Stomach (tissue), 9 donors: ENCODE measurements around the gene DOCK9. TPM values are rescaled to one million over a fixed set of nuclear protein-coding genes. Genes with fewer than 3 reads are reported as not detected.

Experiments used
- DNase-seq, 2 donors: peaks; one replicate each; pipeline versions ENCODE4 v3.0.0 to v3.0.0-alpha.2; 2013 to 2019
- H3K27ac ChIP-seq, 5 donors: fragments of 200-600 bp in 4 of 5; sonication (generic) in 4 of 5; one replicate each; pipeline ENCODE4 v1.5.1; 2013 to 2019; ENCODE audit warnings: mild to moderate bottlenecking in 1 of 5, moderate library complexity in 1 of 5
- H3K27me3 ChIP-seq, 3 donors: fragments of 200-600 bp; sonication (generic); one replicate each; pipeline ENCODE4 v1.5.1; 2017 to 2019; ENCODE audit warnings: mixed run types in 1 of 3
- H3K36me3 ChIP-seq, 4 donors: fragments of 200-600 bp; sonication (generic); 1 replicate in 3 of 4; 2 replicates in 1 of 4; pipeline ENCODE4 v1.5.1; 2016 to 2019
- H3K4me1 ChIP-seq, 4 donors: fragments of 200-600 bp; sonication (generic); one replicate each; pipeline ENCODE4 v1.5.1; 2016 to 2019
- H3K4me3 ChIP-seq, 4 donors: fragments of 200-600 bp; sonication (generic) in 3 of 4; one replicate each; pipeline ENCODE4 v1.5.1; 2016 to 2019; ENCODE audit warnings: mild to moderate bottlenecking in 1 of 4
- H3K9me3 ChIP-seq, 4 donors: fragments of 200-600 bp; sonication (generic); one replicate each; pipeline ENCODE4 v1.5.1; 2016 to 2019
- EP300 ChIP-seq: sonication (generic); formaldehyde crosslinking; IDR thresholded peaks from one replicate; pipeline ENCODE4 v1.6.1; 2017; ENCODE audit warnings: antibody characterized with exemption
- POLR2A ChIP-seq, 4 donors: fragments of 450-650 bp; IDR thresholded peaks; one replicate each; pipeline ENCODE4 v1.6.1; 2016; ENCODE audit warnings: antibody characterized with exemption in 4 of 4, control low read depth in 2 of 4, mild to moderate bottlenecking in 1 of 4, moderate library complexity in 1 of 4
- POLR2AphosphoS5 ChIP-seq, 3 donors: sonication (generic); formaldehyde crosslinking; IDR thresholded peaks; one replicate each; pipeline ENCODE4 v1.6.1; 2016; ENCODE audit warnings: antibody characterized with exemption in 3 of 3
- WGBS, 5 donors: extraction: QIAGEN DNeasy Blood & Tissue Kit in 3 of 5; methylation state at CpG; one replicate each; pipeline versions ENCODE4 v1.1.5 to v1.1.7; 2013 to 2018; 5-methylcytosine and 5-hydroxymethylcytosine counted together
- intact Hi-C: fragments of 100-400 bp; cut with DNase I; formaldehyde crosslinking; loops from one replicate; pipeline ENCODE4 v1.15.1; 2023; ENCODE audit warnings: low total_unique reads
- polyA plus RNA-seq, 3 donors: library from polyadenylated mRNA; stranded (reverse); fragments of 200-250 nt; gene quantifications; one replicate each; pipeline ENCODE4 v1.2.3, GENCODE V29; 2013
- total RNA-seq, 5 donors: library from RNA; depleted of rRNA; stranded (reverse); fragments of >200 nt; gene quantifications; one replicate each; pipeline versions ENCODE4 v1.1.0 to v1.2.3, GENCODE V29; 2014 to 2016
- TF ChIP-seq, protein P1 (sequence below), 7 experiments: fragments of 450-650 bp in 4 of 7; fragments of 200-600 bp in 3 of 7; sonication (generic) in 3 of 7; IDR thresholded peaks; one replicate each; pipeline ENCODE4 v1.5.1; 2016 to 2019; ENCODE audit warnings: antibody characterized with exemption in 7 of 7, control low read depth in 2 of 7, mild to moderate bottlenecking in 1 of 7
- donor health status: healthy with polysubstance abuse.
- donor health status: Bipolar disorder and iron deficiency.
- donor health status: healthy.

Gene DOCK9
- total and polyA plus RNA-seq, 8 donors = 8.7 to 97.9 (median 49.2) TPM

DNA sequence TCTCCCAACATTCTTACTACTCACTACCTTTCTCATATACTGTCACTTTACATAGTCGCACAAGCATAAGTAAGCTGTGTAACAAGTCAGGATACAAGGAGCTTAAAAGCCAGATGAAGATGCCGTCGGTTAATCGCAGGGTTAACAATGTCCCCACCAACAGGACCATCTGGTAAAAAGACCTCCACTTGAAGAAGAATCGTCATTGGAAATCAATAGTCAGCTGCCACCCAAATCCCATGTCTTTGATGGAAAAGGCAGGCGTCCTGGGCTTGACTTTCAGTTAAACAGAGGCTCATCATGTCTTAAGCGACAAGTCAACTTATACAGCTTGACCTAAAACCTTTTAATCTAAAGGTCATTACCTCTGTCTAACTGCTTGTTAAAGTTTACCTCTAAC, 27.2 kb downstream of the DOCK9 start:
- no peak overlapping the region for H3K27ac ChIP-seq
- H3K4me1 ChIP-seq = peaks cover 0 to 3% (median 0%) of the 10 kb centered on the region in 4 donors
- no peak for TF ChIP-seq EP300
- TF ChIP-seq POLR2AphosphoS5 (IDR thresholded peaks at IDR 0.05) = no peak
- TF ChIP-seq POLR2A (IDR thresholded peaks at IDR 0.05) = no peak
- TF ChIP-seq, protein P1, sequence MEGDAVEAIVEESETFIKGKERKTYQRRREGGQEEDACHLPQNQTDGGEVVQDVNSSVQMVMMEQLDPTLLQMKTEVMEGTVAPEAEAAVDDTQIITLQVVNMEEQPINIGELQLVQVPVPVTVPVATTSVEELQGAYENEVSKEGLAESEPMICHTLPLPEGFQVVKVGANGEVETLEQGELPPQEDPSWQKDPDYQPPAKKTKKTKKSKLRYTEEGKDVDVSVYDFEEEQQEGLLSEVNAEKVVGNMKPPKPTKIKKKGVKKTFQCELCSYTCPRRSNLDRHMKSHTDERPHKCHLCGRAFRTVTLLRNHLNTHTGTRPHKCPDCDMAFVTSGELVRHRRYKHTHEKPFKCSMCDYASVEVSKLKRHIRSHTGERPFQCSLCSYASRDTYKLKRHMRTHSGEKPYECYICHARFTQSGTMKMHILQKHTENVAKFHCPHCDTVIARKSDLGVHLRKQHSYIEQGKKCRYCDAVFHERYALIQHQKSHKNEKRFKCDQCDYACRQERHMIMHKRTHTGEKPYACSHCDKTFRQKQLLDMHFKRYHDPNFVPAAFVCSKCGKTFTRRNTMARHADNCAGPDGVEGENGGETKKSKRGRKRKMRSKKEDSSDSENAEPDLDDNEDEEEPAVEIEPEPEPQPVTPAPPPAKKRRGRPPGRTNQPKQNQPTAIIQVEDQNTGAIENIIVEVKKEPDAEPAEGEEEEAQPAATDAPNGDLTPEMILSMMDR (IDR thresholded peaks at IDR 0.05) = no peak
- H3K9me3 ChIP-seq = no peaks in the 10 kb centered on the region
- H3K36me3 ChIP-seq = peaks cover 0 to 5% (median 0%) of the 10 kb centered on the region in 4 donors
- no peak for DNase-seq
- WGBS, 5 donors = 87 to 93% (median 89%) methylated on average over 7 of the region's 7 CpGs
- no peaks in the 10 kb centered on the region for H3K27me3 ChIP-seq
- intact Hi-C loops = no loop called here
- no peak overlapping the region for H3K4me3 ChIP-seq

- Histone ChIP-seq H3K36me3 (no peaks in the 10 kb centered on the region), H3K4me3 (no peak overlapping the region), H3K27me3 (no peaks in the 10 kb centered on the region), H3K4me1 (peaks cover 0 to 3% (median 0%) of the 10 kb centered on the region in 4 donors), H3K9me3 (no peaks in the 10 kb centered on the region), H3K27ac (no peak overlapping the region)
- intact Hi-C loops = no loop called here
- TF ChIP-seq, protein P1 (IDR thresholded peaks at IDR 0.05) = no peak
- 56 to 64% (median 60%) methylated on average over 1 of the region's 1 CpG for WGBS, 5 donors
- no peak for DNase-seq
These were observed 29.9 kb downstream of the DOCK9 start for GRCh38 chr13:98947925-98948324.

DNA sequence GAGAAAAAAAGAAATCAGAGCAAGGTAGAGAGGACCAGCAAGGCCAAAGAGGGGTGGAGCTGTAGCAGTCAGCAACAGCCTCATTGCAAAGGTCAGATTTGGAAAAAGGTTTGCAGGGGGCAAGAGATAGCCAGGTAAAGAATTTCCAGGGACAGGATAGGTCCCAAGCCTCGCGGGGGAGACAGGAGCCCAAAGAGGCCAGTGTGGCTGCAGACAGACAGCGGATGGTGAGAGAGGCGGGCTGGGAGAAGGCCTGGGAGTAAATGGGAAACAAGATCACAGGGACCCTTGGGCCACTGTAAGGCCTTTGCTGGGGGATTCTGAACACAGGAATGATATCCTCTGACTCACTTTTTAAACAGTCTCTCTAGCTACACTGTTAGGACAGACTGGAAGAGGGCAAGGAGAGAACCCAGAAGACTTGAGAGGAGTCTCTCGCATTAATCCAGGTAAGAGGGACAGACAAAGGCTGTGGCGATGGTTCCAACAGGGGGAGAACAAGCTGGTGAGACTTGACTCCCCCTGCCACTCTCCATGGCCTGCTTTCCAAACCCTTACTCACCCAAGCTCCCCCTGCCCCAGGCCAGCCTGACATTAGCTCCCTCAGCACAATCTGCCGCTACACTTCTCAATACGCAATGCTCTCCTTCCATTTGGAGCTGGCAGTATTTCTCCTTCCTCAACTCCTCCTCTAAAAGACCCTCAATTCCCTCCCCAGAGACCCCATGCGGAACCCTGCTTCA, 31.8 kb downstream of the DOCK9 start:
- Histone ChIP-seq H3K27me3 (no peaks in the 10 kb centered on the region), H3K4me1 (peaks cover 0 to 3% (median 0%) of the 10 kb centered on the region in 4 donors), H3K36me3 (no peaks in the 10 kb centered on the region), H3K27ac (no peak overlapping the region), H3K9me3 (no peaks in the 10 kb centered on the region), H3K4me3 (no peak overlapping the region)
- DNase-seq = no peak
- intact Hi-C loops = no loop called here
- TF ChIP-seq POLR2AphosphoS5 (IDR thresholded peaks at IDR 0.05) (no peak), POLR2A (IDR thresholded peaks at IDR 0.05) (no peak)
- TF ChIP-seq, protein P1 (IDR thresholded peaks at IDR 0.05) = no peak
- whole genome bisulfite sequencing, 5 donors = 88 to 95% (median 91%) methylated on average over 9 of the region's 9 CpGs

DNA sequence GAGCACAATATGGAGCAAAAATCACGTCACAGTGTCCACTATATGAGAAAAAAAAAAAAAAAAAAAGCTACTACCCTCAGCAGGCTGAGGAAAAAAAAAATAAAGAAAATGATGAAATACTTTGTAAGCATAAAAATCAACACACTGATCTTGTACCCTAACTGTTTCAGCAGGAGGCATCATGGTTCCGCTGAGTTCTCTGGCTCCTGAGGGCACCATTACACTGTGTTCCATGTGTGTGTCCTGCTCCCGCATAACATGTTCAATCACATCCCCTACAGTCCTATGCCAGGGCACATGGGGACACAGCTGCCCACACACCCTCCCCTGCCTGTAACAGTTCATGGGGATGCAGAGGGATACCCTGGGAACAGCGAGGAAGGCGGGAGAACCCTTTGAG, 33.5 kb downstream of the DOCK9 start:
- no peak for TF ChIP-seq POLR2AphosphoS5 (IDR thresholded peaks at IDR 0.05)
- no peak for TF ChIP-seq POLR2A (IDR thresholded peaks at IDR 0.05)
- TF ChIP-seq, protein P1 (IDR thresholded peaks at IDR 0.05) = no peak
- TF ChIP-seq EP300 = no peak
- 92 to 99% (median 98%) methylated on average over 5 of the region's 5 CpGs for WGBS, 5 donors

More for the DNA sequence above, 33.5 kb downstream of the DOCK9 start:
- Histone ChIP-seq H3K27ac (no peak overlapping the region), H3K36me3 (no peaks in the 10 kb centered on the region), H3K4me1 (peaks cover 0 to 3% (median 0%) of the 10 kb centered on the region in 4 donors), H3K27me3 (no peaks in the 10 kb centered on the region), H3K4me3 (no peak overlapping the region), H3K9me3 (no peaks in the 10 kb centered on the region)
- no peak for DNase-seq
- intact Hi-C loops = no loop called here
